GM13976 (cell line): Measurements from ENCODE around the gene FYCO1.

Experiments used
- DNase-seq: peaks from one replicate; pipeline ENCODE4 v3.0.0; 2012; ENCODE audit warnings: low spot score
- in situ Hi-C: fragments of 300-500 bp; cut with MboI; formaldehyde crosslinking; loops from one replicate; pipeline ENCODE4 v1.12.0; 2022; ENCODE audit warnings: low sequenced_read_pairs, mixed read lengths, inconsistent platforms; ENCODE audit not compliant: unreplicated experiment
- TF ChIP-seq, protein P1 (sequence below): IDR thresholded peaks from 2 replicates; pipeline ENCODE4 v1.5.1; 2012; ENCODE audit warnings: borderline replicate concordance, mild to moderate bottlenecking; ENCODE audit not compliant: insufficient read depth; ENCODE audit errors: extremely low read depth, missing control alignments, control extremely low read depth

FYCO1 gene

DNA sequence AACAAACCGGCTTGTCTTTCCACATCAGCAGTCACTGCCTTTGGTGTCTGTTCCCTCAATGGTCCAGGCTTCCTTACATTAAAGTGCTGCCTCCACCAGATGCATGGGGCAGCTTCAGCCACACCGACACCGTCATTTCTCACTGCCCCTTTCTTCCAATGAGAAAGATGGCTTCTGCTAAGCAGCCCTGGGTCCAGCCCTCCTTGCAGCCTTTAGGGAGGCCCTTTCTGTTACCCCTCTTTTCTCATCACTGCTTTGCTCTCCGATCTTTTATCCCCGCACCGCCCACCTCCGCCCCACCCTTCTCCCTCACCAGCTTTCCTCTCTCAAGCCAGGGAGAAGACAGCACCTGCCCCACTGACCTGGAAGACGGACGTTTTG is 80.6 kb downstream of the FYCO1 start:
- no peak for DNase-seq
- TF ChIP-seq, protein P1, sequence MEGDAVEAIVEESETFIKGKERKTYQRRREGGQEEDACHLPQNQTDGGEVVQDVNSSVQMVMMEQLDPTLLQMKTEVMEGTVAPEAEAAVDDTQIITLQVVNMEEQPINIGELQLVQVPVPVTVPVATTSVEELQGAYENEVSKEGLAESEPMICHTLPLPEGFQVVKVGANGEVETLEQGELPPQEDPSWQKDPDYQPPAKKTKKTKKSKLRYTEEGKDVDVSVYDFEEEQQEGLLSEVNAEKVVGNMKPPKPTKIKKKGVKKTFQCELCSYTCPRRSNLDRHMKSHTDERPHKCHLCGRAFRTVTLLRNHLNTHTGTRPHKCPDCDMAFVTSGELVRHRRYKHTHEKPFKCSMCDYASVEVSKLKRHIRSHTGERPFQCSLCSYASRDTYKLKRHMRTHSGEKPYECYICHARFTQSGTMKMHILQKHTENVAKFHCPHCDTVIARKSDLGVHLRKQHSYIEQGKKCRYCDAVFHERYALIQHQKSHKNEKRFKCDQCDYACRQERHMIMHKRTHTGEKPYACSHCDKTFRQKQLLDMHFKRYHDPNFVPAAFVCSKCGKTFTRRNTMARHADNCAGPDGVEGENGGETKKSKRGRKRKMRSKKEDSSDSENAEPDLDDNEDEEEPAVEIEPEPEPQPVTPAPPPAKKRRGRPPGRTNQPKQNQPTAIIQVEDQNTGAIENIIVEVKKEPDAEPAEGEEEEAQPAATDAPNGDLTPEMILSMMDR = no peak
- in situ Hi-C loops = no loop called here

DNA sequence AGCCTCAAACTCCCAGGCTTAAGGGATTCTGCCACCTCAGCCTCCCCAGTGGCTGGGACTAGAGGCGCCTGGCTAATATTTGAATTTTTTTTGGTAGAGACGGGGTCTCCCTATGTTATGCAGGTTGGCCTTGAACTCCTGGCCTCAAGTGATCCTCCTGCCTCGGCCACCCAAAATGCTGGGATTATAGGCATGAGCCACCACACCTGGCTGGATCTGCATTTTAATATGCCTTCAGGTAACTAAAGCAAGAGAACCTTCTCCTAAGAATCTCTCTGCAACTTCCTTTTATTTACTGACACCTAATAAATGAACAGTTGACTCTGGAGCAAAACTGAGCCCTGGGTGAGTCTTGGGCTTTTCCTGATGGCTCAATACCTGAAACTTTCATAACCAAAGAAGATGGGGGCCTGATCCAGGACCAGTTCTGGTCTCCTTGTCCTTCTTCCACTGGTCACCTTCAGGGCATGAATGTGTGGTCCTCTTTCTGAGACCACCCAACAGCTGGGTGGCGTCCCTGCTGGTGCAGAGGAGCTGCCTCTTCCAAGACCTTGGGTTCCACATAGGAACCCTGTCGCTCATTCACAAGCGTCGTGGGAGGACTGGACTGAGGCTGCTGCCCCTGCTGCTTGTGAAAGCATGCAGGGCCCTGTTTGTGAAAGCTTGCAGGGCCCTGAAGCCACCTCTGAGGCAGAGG is 81.1 kb downstream of the FYCO1 start:
- no peak for DNase-seq
- in situ Hi-C loops = no loop called here
- TF ChIP-seq, protein P1 = no peak

DNA sequence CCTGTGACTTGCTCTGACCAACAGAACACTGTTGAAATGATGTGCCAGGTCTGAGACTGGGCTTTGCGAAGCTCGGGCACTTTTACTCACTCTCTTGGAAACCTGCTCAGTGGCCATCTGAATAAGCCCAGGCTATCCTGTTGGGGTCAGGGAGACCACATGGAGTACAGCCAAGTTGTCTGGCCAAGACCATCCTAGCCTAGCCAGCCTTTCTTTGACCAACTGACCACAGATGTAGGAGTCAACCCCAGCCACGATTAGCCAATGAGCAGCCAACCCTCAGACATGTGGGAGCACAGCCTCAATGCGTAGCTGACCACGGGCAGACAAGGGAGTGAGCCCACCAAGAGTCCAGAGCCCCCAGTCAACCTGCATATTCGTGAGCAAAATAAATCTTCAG is 83.2 kb downstream of the FYCO1 start:
- in situ Hi-C loops = no loop called here
- TF ChIP-seq, protein P1 = no peak
- no peak for DNase-seq

DNA sequence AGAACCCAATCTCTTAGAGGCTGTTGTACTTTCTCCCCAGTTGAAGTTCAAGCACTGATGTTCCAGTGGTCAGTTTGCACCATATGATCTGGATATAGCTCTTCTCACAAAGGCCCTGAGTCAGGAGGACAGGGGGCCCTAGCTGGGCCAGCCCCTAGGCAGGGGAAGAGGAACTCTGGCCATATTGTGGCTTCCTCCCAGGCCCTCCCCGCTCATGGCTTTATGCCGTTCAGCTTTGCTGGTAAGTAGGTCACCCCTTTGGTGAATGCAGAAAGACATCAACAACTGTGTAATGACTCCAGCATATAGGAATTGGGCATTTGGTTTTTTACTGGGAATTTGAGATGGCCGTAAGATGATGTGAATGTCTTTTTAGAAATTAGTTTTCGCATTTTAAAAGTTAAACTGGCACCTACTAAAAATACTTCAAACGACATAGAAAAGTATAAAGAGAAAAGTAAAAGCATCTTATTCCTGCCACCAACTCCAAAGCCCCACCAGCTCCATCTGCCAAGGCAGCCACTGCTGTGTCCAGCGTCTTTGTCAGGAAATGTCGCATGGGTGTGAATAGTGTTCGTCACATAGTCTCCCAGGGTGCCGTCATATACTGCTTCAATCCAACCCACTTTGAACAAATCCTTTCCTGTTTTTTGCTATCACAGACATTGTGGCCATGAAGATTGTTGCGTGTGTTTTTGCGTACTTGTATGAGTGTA is 84.0 kb downstream of the FYCO1 start:
- in situ Hi-C loops = no loop called here
- no peak for DNase-seq
- TF ChIP-seq, protein P1 = no peak

DNA sequence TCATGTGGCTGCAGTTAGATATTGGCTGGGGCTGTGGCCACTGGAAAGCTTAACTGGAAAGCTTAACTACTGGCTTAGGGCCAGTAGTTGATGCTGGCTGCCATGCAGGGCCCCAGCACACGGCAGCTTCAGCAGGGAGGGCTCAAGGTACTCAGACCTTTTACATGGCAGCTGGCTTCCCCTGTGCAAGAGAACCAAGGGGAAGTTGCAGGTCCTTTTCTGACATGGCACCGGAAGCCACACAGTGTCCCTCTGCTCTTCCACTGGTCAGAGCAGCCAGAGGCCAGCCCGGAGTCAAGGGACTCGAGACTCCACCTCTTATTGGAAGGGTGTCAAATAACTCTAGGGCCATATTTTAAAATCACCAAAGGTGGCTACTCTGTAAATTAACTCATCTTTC is 84.7 kb downstream of the FYCO1 start:
- in situ Hi-C loops = no loop called here
- TF ChIP-seq, protein P1 = no peak
- DNase-seq = no peak

DNA sequence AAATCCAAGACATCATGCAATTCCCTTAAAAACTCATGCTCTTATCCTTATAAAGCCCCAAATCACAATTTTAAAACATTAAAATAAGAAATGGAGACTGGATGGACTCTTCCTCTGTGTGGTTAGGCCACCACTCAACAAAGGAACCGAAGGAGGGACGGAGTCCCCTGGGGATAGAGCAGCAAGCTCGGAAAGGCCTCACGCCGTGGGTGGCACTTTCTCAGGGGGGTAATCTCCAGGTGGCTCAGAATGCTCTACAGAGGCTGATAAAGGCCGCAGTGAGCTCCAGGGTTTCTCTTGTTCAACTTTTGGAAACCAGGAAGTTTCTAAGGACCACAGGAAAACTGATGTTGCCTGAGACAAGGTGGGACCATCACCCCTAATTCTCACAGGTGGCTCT is 86.1 kb downstream of the FYCO1 start:
- in situ Hi-C loops = no loop called here
- TF ChIP-seq, protein P1 = no peak
- no peak for DNase-seq

DNA sequence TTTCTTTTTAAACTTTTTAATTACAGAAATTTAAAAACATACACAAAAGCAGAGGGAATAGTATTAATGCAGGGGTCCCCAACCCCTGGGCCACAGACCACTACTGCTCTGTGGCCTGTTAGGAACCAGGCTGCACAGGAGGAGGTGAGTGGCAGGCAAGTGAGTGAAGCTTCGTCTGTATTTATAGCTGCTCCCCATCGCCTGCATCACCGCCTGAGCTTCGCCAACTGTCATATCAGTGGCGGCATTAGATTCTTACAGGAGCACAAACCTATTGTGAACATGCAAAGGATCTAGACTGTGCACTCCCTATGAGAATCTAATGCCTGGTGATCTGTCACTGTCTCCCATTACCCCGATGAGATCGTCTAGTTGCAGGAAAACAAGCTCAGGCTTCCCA is 86.9 kb downstream of the FYCO1 start:
- in situ Hi-C loops = no loop called here
- no peak for DNase-seq
- TF ChIP-seq, protein P1 = no peak
